Mucosa of rectum (tissue), 2 donors: ENCODE results near the gene IBTK.

Experiments used
- H3K27ac ChIP-seq, 2 donors: one replicate each; pipeline ENCODE4 v1.7.0; 2013; ENCODE audit warnings: inconsistent platforms in 2 of 2, low read depth in 2 of 2, low read length in 2 of 2
- H3K27me3 ChIP-seq, 2 donors: one replicate each; pipeline ENCODE4 v1.7.0; 2013; ENCODE audit warnings: low read length in 2 of 2; ENCODE audit not compliant: control insufficient read depth in 2 of 2, insufficient read depth in 2 of 2
- H3K36me3 ChIP-seq, 2 donors: one replicate each; pipeline ENCODE4 v1.7.0; 2013; ENCODE audit warnings: low read length in 2 of 2; ENCODE audit not compliant: control insufficient read depth in 2 of 2, insufficient read depth in 2 of 2
- H3K4me1 ChIP-seq, 2 donors: one replicate each; pipeline ENCODE4 v1.7.0; 2013; ENCODE audit warnings: low read length in 2 of 2, mild to moderate bottlenecking in 1 of 2; ENCODE audit not compliant: control insufficient read depth in 2 of 2, insufficient read depth in 2 of 2
- H3K4me3 ChIP-seq, 2 donors: one replicate each; pipeline ENCODE4 v1.7.0; 2013; ENCODE audit warnings: low read length in 2 of 2
- H3K9ac ChIP-seq, 2 donors: one replicate each; pipeline ENCODE4 v1.7.0; 2013; ENCODE audit warnings: low read length in 2 of 2, low read depth in 1 of 2, mild to moderate bottlenecking in 1 of 2
- H3K9me3 ChIP-seq, 2 donors: one replicate each; pipeline ENCODE4 v1.7.0; 2013; ENCODE audit warnings: low read length in 2 of 2; ENCODE audit not compliant: control insufficient read depth in 2 of 2
- donor health status: healthy.
- donor health status: Normal muscosa, but diverticular disease.

The IBTK gene

DNA sequence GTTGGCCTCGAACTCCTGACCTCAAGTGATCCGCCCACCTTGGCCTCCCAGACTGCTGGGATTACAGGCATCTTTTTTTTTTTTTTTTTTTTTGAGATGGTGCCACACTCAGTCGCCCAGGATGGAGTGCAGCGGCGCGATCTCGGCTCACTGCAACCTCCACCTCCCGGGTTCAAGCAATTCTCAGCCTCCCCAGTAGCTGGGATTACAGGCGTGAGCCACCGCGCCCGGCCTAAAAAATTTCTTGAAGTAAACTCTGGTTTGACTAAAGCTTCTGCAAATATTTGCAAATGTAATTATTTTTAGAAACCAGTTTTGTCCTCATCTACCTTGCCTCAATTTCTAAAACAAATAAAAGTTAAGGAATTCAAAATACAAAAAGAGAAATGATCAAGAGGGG is 1.2 kb downstream of the IBTK start:
- Histone ChIP-seq H3K36me3 (no peaks in the 10 kb centered on the region), H3K9ac (peak overlapping the region in 1 of 2 donors; percentile 88), H3K4me1 (peaks cover 3 to 17% of the 10 kb centered on the region in 2 donors), H3K4me3 (peak overlapping the region; percentile 93 to 97), H3K27me3 (no peaks in the 10 kb centered on the region), H3K27ac (peak overlapping the region; percentile 88 to 96), H3K9me3 (no peaks in the 10 kb centered on the region)

DNA sequence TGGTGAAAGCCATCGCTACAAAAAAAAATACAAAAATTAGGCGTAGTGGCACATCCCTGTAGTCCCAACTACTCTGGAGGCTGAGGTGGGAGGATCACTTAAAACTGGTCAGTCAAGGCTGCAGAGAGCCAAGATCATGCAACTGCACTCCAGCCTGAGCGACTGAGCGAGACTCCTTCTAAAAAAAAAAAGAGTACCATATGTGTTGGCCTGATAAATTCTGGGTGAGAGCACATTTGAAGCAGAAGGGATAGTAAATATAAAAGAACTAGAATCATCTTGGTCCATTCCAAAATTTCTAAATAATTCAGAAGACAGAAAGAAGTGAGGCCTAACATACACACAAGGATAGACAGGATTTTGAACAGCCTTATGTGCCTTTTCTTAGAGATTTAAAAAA is 2.2 kb downstream of the IBTK start:
- H3K27me3 ChIP-seq: no peaks in the 10 kb centered on the region
- H3K27ac ChIP-seq: no peak overlapping the region
- no peak overlapping the region for H3K4me3 ChIP-seq
- no peak overlapping the region for H3K9ac ChIP-seq
- H3K4me1 ChIP-seq: peaks cover 3 to 17% of the 10 kb centered on the region in 2 donors
- H3K9me3 ChIP-seq: no peaks in the 10 kb centered on the region
- H3K36me3 ChIP-seq: no peaks in the 10 kb centered on the region

DNA sequence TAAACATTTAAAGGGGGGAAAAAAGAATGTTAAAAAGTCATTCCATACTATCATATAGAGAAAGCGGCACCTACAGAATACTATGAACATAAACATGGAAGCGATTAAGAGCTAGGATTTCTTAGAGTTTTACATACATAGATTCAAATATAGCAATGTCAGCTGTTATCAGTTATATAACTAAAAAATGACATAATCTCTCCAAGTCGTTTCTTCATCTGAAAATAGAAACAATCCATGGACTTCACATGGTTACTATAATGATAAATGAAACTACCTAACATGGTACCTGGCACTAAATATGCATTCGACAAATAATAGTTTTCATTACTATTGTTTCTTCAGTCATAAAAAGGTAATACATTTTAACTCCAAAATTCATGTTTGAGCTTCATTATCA is 3.7 kb downstream of the IBTK start:
- H3K4me3 ChIP-seq: no peak overlapping the region
- H3K9ac ChIP-seq: no peak overlapping the region
- no peaks in the 10 kb centered on the region for H3K9me3 ChIP-seq
- peaks cover 0 to 3% of the 10 kb centered on the region in 2 donors for H3K36me3 ChIP-seq
- peaks cover 3 to 17% of the 10 kb centered on the region in 2 donors for H3K4me1 ChIP-seq
- H3K27ac ChIP-seq: no peak overlapping the region
- H3K27me3 ChIP-seq: no peaks in the 10 kb centered on the region

DNA sequence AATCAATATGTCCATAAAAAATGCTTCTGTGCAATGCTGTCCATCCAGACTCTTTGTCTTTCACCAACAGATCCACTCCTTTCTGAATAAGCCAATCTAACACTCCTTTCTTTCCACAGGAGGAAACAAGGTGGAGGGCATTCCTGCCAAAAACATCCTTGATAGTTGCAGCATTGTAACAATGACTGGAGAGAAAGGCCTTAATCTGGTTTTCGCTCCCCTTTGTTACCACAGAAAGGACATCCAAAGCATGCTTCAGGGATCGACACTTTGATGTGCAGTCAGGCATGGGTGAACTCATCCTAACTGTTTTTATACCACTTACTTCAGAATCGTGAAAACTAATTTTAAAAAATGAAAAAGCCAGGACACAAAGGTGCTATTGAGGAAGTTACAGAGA is 7.4 kb downstream of the IBTK start:
- Histone ChIP-seq H3K36me3 (peaks cover 4 to 11% of the 10 kb centered on the region in 2 donors), H3K27me3 (no peaks in the 10 kb centered on the region), H3K4me1 (no peaks in the 10 kb centered on the region), H3K4me3 (no peak overlapping the region), H3K9ac (no peak overlapping the region), H3K9me3 (no peaks in the 10 kb centered on the region), H3K27ac (no peak overlapping the region)

DNA sequence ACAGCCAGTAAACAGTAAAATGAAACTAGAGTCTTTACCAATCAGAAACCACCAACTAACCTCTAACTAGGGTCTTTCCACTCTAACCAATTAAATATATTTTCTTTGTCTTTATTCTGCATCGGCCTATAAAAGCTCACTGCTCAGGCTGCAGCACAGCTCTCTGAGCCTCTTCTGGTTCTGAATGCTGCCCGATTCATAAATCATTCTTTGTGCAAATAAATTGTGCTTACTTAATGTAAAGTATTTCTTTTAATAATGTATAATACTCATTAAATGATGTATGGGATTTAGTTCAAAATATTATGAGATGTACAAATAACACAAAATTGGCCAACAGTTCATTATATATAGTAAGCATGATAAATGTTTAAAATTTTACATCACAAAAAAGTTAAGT is 7.9 kb downstream of the IBTK start:
- Histone ChIP-seq H3K27ac (no peak overlapping the region), H3K9ac (no peak overlapping the region), H3K4me3 (no peak overlapping the region), H3K9me3 (no peaks in the 10 kb centered on the region), H3K36me3 (peaks cover 4 to 11% of the 10 kb centered on the region in 2 donors), H3K27me3 (no peaks in the 10 kb centered on the region), H3K4me1 (no peaks in the 10 kb centered on the region)

DNA sequence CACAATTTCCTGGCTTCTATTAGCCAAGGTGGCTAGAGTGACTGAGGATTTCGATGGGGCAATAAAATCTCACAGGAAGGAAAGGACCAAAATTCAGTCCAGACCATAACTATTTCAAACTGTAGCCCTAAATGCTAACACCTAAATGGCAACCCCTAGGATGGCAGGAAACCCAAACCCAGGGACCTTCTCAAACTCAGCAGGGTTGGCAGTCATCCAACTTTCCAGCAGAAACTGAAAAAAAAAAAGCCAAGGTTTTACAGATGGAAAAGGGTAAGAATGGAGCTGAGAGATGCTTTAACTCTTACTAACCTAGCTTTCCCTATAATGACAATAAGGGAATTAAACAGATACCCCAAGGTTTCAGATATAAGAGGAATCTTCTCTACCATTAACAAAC is 10.5 kb downstream of the IBTK start:
- Histone ChIP-seq H3K36me3 (peaks cover 4 to 21% of the 10 kb centered on the region in 2 donors), H3K9ac (no peak overlapping the region), H3K4me1 (no peaks in the 10 kb centered on the region)

DNA sequence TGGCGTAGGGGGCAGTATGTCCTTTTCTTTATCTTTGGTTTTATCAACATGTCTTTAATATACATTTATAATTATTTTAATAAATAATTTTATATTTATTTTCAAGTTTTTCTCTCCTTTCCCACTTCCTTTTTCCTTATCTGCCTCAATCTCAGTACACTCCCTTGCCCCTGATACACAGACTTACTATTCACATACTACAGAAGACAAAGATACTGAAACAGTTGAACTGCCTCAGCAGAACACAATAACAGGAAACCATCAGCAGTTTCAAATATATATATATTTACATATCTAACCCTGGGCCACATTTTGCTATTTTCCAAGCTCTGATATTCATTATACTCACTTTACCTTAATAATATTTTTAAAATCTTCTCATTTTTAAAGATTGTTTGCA is 19.8 kb downstream of the IBTK start:
- no peaks in the 10 kb centered on the region for H3K4me1 ChIP-seq
- H3K9ac ChIP-seq: no peak overlapping the region
- peaks cover 27 to 49% of the 10 kb centered on the region in 2 donors for H3K36me3 ChIP-seq
- H3K9me3 ChIP-seq: no peaks in the 10 kb centered on the region
- H3K4me3 ChIP-seq: no peak overlapping the region
- H3K27ac ChIP-seq: no peak overlapping the region
- H3K27me3 ChIP-seq: no peaks in the 10 kb centered on the region

More for the DNA sequence above, 10.5 kb downstream of the IBTK start:
- Histone ChIP-seq H3K27ac (no peak overlapping the region), H3K4me3 (no peak overlapping the region), H3K9me3 (no peaks in the 10 kb centered on the region), H3K27me3 (no peaks in the 10 kb centered on the region)

DNA sequence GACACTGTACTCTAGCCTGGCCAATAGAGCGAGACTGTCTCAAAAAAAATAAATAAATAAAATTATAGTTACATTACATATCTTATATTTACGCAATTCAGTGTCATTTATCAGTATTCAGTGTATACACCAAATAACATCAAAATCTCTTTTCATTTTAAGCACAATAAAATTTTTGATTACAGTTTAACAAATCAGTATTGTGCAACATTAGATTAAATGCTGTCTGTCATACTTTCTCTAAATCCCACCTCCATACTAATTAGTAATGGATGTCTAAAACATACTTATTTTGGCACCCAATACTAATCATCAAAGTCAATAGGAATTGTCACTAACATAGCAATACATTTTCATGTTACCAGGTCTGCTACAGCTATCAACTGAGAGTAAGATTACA is 27.4 kb downstream of the IBTK start:
- peaks cover 48 to 53% of the 10 kb centered on the region in 2 donors for H3K36me3 ChIP-seq
- no peaks in the 10 kb centered on the region for H3K9me3 ChIP-seq
- no peaks in the 10 kb centered on the region for H3K4me1 ChIP-seq
- no peak overlapping the region for H3K9ac ChIP-seq
- H3K27ac ChIP-seq: no peak overlapping the region
- no peak overlapping the region for H3K4me3 ChIP-seq
- no peaks in the 10 kb centered on the region for H3K27me3 ChIP-seq

DNA sequence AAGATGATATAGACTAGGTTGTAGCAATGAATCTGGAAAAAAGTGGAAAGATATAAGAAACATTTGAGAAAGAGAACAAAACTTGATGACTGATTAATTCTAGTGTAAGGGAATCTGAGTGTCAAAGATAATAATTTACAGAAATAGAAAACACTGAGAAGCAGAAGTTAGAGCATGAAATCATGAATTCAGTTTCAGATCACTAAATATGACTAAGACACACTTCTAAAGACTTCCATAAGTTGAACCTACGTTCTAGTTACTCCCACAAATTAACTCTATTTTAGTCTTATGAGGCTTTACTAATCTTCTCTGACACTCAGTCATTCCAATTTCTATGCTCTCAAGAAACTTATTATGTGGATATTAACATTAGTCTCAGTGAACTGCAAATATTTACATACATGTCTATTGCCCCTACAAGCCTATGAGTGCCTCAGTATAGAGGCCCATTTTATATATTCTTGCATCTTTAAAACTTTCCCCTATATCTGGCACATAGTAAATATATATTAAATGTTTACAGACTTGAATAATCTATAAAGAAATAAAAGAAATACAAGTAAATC is 30.4 kb downstream of the IBTK start:
- H3K4me1 ChIP-seq: no peaks in the 10 kb centered on the region
- H3K27ac ChIP-seq: no peak overlapping the region
- peaks cover 54 to 55% of the 10 kb centered on the region in 2 donors for H3K36me3 ChIP-seq
- H3K9ac ChIP-seq: no peak overlapping the region
- no peak overlapping the region for H3K4me3 ChIP-seq
- H3K9me3 ChIP-seq: no peaks in the 10 kb centered on the region
- H3K27me3 ChIP-seq: no peaks in the 10 kb centered on the region

DNA sequence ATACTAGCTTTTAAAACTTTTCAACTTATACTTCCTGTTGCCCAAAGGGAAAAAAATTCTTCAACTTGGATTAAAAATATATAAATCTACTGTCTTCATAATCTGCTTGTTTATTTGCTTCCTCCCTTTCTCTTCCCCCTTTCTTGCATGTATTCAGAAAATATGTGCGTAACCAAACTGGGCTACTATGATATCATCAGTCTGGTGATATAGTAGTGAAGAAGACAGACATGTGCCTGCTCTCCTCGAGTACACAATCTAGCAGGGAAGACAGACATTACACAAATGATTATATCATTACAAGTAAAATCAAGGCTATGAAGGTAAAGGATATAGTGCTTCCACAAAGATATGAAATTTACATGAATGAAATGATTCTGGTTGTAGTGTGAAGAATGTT is 31.0 kb downstream of the IBTK start:
- peaks cover 54 to 55% of the 10 kb centered on the region in 2 donors for H3K36me3 ChIP-seq
- H3K4me1 ChIP-seq: no peaks in the 10 kb centered on the region
- H3K27me3 ChIP-seq: no peaks in the 10 kb centered on the region
- H3K27ac ChIP-seq: no peak overlapping the region
- H3K9ac ChIP-seq: no peak overlapping the region
- H3K9me3 ChIP-seq: no peaks in the 10 kb centered on the region
- no peak overlapping the region for H3K4me3 ChIP-seq

DNA sequence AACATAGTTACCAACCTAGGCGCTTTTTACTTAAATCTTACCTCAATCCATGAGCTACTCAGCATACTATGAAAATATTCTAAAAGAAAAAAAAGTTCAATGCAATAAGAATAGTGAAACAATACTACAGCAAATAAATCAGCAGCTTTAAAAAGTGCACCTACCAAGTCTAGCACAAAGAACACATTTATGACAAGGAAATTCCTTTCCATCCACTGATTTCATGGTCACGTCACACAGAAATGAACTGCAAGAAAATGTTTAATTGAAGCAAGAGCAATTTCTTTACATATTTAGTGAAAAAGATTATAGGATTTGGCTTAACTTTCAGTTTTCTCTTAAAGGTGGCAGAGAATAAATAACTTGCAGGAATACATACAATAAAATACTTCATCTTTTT is 36.2 kb downstream of the IBTK start:
- Histone ChIP-seq H3K27ac (no peak overlapping the region), H3K9me3 (no peaks in the 10 kb centered on the region), H3K4me1 (no peaks in the 10 kb centered on the region), H3K36me3 (peaks cover 25 to 49% of the 10 kb centered on the region in 2 donors), H3K4me3 (no peak overlapping the region), H3K9ac (no peak overlapping the region), H3K27me3 (no peaks in the 10 kb centered on the region)
